Measurements from ENCODE around the gene NPPC.

Gene NPPC

DNA sequence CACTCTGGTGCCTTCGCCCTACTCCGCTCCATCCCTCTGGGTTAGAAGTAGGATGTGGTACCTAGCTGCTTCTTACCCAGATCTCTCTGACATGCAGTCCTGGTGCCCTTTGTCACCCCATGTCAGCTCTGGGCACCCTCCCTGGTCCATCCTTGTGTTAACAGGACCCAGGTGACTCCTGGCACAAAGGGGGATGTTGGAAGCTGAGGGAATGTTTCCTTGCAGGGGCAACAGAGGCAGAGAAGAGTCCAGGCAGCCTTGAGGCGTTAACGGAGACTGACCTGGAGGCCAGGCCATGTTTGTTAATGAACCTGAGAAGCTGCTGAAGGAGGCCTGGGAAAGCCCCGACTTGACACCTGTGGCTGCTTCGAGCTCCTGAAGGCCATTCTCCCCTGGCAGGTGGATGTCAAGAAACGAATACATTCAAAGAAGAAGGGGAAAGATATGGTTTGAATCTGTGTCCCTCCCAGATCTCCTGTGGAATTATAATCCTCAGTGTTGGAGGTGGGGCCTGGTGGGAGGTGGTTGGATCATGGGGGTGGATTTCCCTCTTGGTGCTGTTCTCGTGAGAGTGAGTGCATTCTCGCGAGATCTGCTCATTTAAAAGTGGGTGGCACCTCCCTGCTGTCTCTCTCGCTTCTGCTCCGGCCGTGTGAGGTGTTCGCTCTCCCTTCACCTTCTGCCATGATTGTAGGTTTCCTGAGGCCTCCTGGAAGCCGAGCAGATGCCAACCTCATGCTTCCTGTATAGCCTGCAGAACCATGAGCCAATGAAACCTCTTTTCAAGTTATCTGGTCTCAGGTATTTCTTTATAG lies 31.4 kb downstream of the NPPC start:
- Histone ChIP-seq H4K20me1 (ENCODE audit: control insufficient read depth, insufficient read depth, low read depth, low read length) (no peaks in the 10 kb centered on the region), H3K4me2 (ENCODE audit: low read length) (no peak overlapping the region), H3K27me3 (ENCODE audit: control insufficient read depth, low read length) (peaks cover 7% of the 10 kb centered on the region), H3F3A (ENCODE audit: control insufficient read depth, insufficient read depth) (no peaks in the 10 kb centered on the region), H3K79me2 (ENCODE audit: control insufficient read depth, low read length) (no peaks in the 10 kb centered on the region), H3K9me2 (replicated peaks; ENCODE audit: control insufficient read depth, low read length) (no peaks in the 10 kb centered on the region), H3K36me3 (ENCODE audit: control insufficient read depth, low read length) (no peaks in the 10 kb centered on the region), H3K9me3 (ENCODE audit: control insufficient read depth, insufficient read depth, low read length) (no peaks in the 10 kb centered on the region), H3K27ac (ENCODE audit: low read depth, low read length) (no peak overlapping the region), H3K4me1 (ENCODE audit: control insufficient read depth, low read length) (no peaks in the 10 kb centered on the region), H3K4me3 (ENCODE audit: low read length) (no peak overlapping the region)
- TF ChIP-seq EZH2phosphoT487 (IDR thresholded peaks at IDR 0.05; ENCODE audit: borderline replicate concordance, low read length): no peak
- TF ChIP-seq, protein P1, sequence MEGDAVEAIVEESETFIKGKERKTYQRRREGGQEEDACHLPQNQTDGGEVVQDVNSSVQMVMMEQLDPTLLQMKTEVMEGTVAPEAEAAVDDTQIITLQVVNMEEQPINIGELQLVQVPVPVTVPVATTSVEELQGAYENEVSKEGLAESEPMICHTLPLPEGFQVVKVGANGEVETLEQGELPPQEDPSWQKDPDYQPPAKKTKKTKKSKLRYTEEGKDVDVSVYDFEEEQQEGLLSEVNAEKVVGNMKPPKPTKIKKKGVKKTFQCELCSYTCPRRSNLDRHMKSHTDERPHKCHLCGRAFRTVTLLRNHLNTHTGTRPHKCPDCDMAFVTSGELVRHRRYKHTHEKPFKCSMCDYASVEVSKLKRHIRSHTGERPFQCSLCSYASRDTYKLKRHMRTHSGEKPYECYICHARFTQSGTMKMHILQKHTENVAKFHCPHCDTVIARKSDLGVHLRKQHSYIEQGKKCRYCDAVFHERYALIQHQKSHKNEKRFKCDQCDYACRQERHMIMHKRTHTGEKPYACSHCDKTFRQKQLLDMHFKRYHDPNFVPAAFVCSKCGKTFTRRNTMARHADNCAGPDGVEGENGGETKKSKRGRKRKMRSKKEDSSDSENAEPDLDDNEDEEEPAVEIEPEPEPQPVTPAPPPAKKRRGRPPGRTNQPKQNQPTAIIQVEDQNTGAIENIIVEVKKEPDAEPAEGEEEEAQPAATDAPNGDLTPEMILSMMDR (IDR thresholded peaks at IDR 0.05; ENCODE audit: low read depth, low read length, poor library complexity, severe bottlenecking): no peak

DNA sequence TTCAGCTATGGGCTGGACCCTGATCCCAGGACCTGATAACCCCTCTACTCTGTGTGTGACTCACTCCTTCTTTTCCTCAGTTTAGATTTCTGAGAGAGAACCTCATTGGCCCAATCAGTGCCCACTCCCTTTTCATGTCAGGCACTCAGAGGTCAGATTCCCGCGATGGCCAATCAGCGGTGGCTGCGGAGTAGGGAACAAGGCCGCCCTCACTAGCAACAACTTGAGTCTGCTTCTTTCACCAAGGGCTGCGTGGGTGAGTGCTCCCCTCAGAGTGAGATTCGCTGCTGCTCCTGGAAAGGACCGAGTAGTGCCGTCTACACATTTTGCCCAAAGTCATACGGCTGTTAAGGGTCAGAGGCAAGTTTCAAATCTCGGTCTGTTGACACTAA lies 34.7 kb downstream of the NPPC start:
- H3K27me3 ChIP-seq (ENCODE audit: control insufficient read depth, low read length): peaks cover 9% of the 10 kb centered on the region; the same call in 1 of the 2 replicates
- no peak overlapping the region for H3K4me2 ChIP-seq (ENCODE audit: low read length)
- no peak overlapping the region for H3K4me3 ChIP-seq (ENCODE audit: low read length)
- no peaks in the 10 kb centered on the region for H4K20me1 ChIP-seq (ENCODE audit: control insufficient read depth, insufficient read depth, low read depth, low read length)
- no peaks in the 10 kb centered on the region for H3K4me1 ChIP-seq (ENCODE audit: control insufficient read depth, low read length)
- H3K36me3 ChIP-seq (ENCODE audit: control insufficient read depth, low read length): no peaks in the 10 kb centered on the region
- H3K79me2 ChIP-seq (ENCODE audit: control insufficient read depth, low read length): no peaks in the 10 kb centered on the region
- H3K9me2 ChIP-seq (replicated peaks; ENCODE audit: control insufficient read depth, low read length): no peaks in the 10 kb centered on the region
- H3K9me3 ChIP-seq (ENCODE audit: control insufficient read depth, insufficient read depth, low read length): no peaks in the 10 kb centered on the region
- TF ChIP-seq EZH2phosphoT487 (IDR thresholded peaks at IDR 0.05; ENCODE audit: borderline replicate concordance, low read length): no peak
- TF ChIP-seq, protein P1 (IDR thresholded peaks at IDR 0.05; ENCODE audit: low read depth, low read length, poor library complexity, severe bottlenecking): no peak
- no peaks in the 10 kb centered on the region for H3F3A ChIP-seq (ENCODE audit: control insufficient read depth, insufficient read depth)
- H3K27ac ChIP-seq (ENCODE audit: low read depth, low read length): no peak overlapping the region

DNA sequence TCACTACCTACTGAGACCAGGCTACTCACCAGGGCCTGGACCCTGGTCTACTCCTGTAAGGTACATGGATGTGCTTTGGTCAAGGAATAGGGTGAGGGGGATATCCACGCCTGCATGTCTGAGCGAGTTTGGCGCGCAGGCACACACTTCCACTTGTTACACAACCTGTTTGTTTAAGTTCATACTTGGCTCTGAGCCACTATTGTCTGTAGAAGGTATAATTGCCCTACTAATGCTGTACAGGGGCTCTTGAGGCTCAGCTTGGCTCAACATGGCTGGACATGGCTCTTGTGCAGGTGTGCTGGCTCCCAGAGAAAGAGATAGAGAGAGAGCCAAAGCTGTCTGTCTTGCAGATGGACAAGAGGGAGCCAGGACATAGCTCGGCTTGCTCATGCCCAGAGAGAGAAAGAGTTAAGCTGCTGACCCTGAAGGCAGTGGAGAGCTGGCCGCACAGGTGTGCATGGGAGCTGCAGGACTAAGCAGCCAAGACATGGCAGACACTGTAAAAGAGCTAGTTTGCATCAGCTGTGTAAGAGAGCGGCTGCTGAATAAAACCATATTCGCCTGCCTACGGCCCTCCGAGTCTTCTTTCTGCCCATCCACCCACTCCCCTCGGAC lies 35.2 kb downstream of the NPPC start:
- Histone ChIP-seq H3K79me2 (ENCODE audit: control insufficient read depth, low read length) (no peaks in the 10 kb centered on the region), H3K9me3 (ENCODE audit: control insufficient read depth, insufficient read depth, low read length) (peaks cover 4% of the 10 kb centered on the region), H3K9me2 (replicated peaks; ENCODE audit: control insufficient read depth, low read length) (no peaks in the 10 kb centered on the region), H3K27ac (ENCODE audit: low read depth, low read length) (no peak overlapping the region), H3K27me3 (ENCODE audit: control insufficient read depth, low read length) (peaks cover 9% of the 10 kb centered on the region), H3F3A (ENCODE audit: control insufficient read depth, insufficient read depth) (no peaks in the 10 kb centered on the region), H3K4me1 (ENCODE audit: control insufficient read depth, low read length) (no peaks in the 10 kb centered on the region), H3K4me2 (ENCODE audit: low read length) (no peak overlapping the region), H3K36me3 (ENCODE audit: control insufficient read depth, low read length) (no peaks in the 10 kb centered on the region), H3K4me3 (ENCODE audit: low read length) (no peak overlapping the region), H4K20me1 (ENCODE audit: control insufficient read depth, insufficient read depth, low read depth, low read length) (no peaks in the 10 kb centered on the region)
- TF ChIP-seq, protein P1 (IDR thresholded peaks at IDR 0.05; ENCODE audit: low read depth, low read length, poor library complexity, severe bottlenecking): no peak
- no peak for TF ChIP-seq EZH2phosphoT487 (IDR thresholded peaks at IDR 0.05; ENCODE audit: borderline replicate concordance, low read length)
